Fibroblast of the aortic adventitia (primary cell): ENCODE measurements around the gene CFAP157. TPM values are rescaled to one million over a fixed set of nuclear protein-coding genes. Genes with fewer than 3 reads are reported as not detected.
A peak's percentile ranks its signal among the peaks of the same experiment; 100 is the strongest.

ENCODE experiments used
- DNase-seq: peaks from one replicate; pipeline ENCODE4 v3.0.0-alpha.2; 2010; ENCODE audit warnings: low read depth
- H3K4me3 ChIP-seq: 2 replicates; pipeline ENCODE4 v1.5.1; 2011; ENCODE audit warnings: low read depth, mild to moderate bottlenecking, control low read depth, low read length, moderate library complexity
- total RNA-seq: library from RNA; depleted of rRNA; stranded (reverse); fragments of >200 nt; gene quantifications from 2 replicates; pipeline ENCODE4 v1.2.3, GENCODE V29; 2012; ENCODE audit warnings: low replicate concordance
- TF ChIP-seq, protein P1 (sequence below): IDR thresholded peaks from 2 replicates; pipeline ENCODE4 v1.5.1; 2011; ENCODE audit warnings: mild to moderate bottlenecking, low read length, control low read depth, inconsistent platforms; ENCODE audit not compliant: insufficient read depth

Gene CFAP157
- total RNA-seq, 1 donor: 0.09 TPM

DNA sequence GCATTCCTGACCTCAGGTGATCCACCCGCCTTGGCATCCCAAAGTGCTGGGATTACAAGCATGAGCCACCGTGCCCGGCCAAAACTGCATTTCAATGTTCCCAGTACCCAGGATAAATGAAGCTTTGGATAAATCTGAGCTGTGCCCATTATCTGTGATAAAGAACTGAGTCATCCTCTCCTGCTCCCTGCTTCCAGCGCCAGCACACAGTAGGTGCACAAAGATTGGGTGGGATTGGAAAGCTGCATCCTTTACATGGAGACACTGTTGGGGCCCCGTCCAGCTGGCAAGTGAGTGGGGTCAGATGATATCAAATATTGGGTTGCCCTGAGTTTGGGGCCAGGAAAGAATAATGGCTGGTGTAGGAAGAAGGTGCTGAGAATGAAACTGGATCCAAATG lies 54.3 kb downstream of the CFAP157 start:
- TF ChIP-seq, protein P1, sequence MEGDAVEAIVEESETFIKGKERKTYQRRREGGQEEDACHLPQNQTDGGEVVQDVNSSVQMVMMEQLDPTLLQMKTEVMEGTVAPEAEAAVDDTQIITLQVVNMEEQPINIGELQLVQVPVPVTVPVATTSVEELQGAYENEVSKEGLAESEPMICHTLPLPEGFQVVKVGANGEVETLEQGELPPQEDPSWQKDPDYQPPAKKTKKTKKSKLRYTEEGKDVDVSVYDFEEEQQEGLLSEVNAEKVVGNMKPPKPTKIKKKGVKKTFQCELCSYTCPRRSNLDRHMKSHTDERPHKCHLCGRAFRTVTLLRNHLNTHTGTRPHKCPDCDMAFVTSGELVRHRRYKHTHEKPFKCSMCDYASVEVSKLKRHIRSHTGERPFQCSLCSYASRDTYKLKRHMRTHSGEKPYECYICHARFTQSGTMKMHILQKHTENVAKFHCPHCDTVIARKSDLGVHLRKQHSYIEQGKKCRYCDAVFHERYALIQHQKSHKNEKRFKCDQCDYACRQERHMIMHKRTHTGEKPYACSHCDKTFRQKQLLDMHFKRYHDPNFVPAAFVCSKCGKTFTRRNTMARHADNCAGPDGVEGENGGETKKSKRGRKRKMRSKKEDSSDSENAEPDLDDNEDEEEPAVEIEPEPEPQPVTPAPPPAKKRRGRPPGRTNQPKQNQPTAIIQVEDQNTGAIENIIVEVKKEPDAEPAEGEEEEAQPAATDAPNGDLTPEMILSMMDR: no peak
- DNase-seq: no peak
- no peak overlapping the region for H3K4me3 ChIP-seq

DNA sequence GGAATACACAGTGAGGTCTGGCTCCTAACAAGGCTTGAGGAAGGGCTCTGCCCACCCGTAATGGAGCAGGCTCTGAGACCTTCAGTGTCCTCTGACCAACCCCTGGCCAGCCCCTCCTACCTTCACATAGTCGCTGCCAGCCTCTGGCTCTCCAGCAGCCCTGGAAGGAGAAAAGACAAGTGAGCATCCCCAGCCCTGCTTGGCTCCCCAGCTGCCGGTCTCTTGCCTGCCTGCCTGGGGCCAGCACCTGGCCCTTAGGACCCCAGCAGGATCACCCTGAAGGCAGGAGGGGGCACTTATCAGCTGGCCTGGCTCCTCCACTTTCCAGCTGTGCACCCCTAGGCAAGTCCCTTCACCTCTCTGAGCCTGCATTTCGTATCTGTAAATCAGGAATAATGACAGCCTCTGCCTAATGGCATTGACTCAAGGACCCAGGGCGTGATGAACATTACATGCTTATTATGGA lies 54.7 kb downstream of the CFAP157 start:
- H3K4me3 ChIP-seq: no peak overlapping the region
- TF ChIP-seq, protein P1: no peak
- no peak for DNase-seq

DNA sequence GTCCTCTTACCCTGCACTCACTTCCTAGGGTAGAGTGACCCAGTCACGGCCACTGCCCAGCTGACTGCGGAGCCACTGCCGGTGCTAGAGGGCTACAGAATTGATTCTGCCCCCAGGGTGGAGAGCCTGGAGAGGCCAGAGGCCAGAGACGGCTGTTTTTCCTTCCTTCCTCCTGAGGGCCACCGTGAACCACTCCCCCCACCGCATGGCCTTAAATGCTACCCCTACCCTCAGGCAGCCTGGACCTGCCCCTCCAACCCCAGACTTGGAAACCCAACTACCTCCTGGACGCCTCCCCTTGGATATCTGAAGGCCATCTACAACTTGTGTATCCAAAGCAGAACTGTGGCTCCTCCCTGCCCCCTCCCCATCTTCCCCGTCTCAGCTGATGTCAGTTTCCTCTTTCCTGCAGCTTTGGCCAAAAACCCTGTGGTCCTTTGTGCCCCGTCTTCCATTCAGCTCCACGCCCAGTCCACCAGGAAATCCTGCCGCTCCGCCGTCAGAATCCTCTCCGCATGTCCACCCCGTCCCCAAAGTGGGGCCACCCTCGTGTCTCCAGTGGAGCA lies 55.4 kb downstream of the CFAP157 start:
- TF ChIP-seq, protein P1: no peak
- DNase-seq: no peak
- no peak overlapping the region for H3K4me3 ChIP-seq

DNA sequence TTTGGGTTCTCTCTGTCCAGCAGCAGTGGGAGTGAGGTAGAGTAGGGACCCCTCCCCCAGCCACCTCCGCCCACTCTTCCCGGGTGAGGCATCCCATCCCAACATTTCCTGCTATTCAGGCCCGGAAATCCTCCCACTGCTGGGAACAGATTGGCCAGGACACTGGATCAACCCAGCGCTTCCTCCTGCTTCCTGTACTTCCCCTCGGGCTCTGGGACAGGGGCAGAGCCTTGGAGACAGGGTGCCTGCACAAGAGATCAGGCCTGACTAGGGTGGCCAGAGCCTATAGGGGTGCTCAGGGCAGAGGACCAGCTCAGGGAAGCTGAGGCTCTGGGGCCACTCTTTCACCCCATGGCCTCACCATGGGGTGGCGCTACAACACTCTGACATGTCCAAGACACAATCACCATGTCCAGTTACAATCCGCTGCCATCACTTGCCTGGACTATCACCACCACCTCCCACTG lies 57.2 kb downstream of the CFAP157 start:
- TF ChIP-seq, protein P1: peak; percentile 10
- no peak for DNase-seq
- H3K4me3 ChIP-seq: no peak overlapping the region

DNA sequence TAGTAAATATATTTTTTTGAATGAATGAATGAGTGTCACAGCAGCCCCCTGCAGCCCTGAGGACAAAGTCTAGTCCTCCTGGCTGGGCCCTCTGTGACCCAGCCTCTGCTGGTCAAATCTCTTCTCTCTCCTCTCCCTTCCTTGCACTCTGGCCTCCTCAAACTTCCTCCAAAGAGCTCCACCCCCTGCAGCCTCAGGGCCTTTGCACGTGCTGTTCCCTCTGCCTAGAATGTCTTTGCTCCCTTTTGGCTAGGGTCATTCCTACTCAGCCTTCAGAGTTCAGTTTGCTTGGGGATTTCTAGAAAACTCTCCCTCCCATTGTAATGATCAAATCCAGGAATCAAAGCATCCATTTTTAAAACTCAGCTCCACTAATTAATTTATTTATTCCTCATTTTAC lies 58.6 kb downstream of the CFAP157 start:
- TF ChIP-seq, protein P1: no peak
- DNase-seq: no peak
- no peak overlapping the region for H3K4me3 ChIP-seq

Other genes with a start within 250 kb of the CFAP157 start
- gene STXBP1, start 94.7 kb upstream of the CFAP157 start, total RNA-seq: 25.5 and 40.6 TPM in 2 replicates
- gene PTRH1, start 8.7 kb downstream of the CFAP157 start, total RNA-seq: 13.2 and 17.2 TPM in 2 replicates
- not detected in 2 replicates for gene TTC16, start 9.1 kb downstream of the CFAP157 start, total RNA-seq
- 1.2 and 4.8 TPM in 2 replicates for gene TOR2A, start 28.3 kb downstream of the CFAP157 start, total RNA-seq
- 0.18 and 6.0 TPM in 2 replicates for gene SH2D3C, start 71.7 kb downstream of the CFAP157 start, total RNA-seq
- gene CDK9, start 79.0 kb downstream of the CFAP157 start, total RNA-seq: 25.4 and 51.5 TPM in 2 replicates
- gene FPGS, start 95.9 kb downstream of the CFAP157 start, total RNA-seq: 33.9 and 61.5 TPM in 2 replicates
- 15.8 and 62.0 TPM in 2 replicates for gene ENG, start 147.7 kb downstream of the CFAP157 start, total RNA-seq
- gene AK1, start 170.7 kb downstream of the CFAP157 start, total RNA-seq: 75.6 and 121 TPM in 2 replicates
- 26.5 and 85.0 TPM in 2 replicates for gene ST6GALNAC6, start 192.6 kb downstream of the CFAP157 start, total RNA-seq
- 24.4 and 37.1 TPM in 2 replicates for gene ST6GALNAC4, start 210.1 kb downstream of the CFAP157 start, total RNA-seq
- gene PIP5KL1, start 223.8 kb downstream of the CFAP157 start, total RNA-seq: 1.6 and 2.6 TPM in 2 replicates
- 7.0 and 19.9 TPM in 2 replicates for gene DPM2, start 230.9 kb downstream of the CFAP157 start, total RNA-seq